OCI-LY1 (cell line): ENCODE results near the gene COL3A1.

ENCODE experiments used
- CTCF ChIP-seq: fragments of 200-600 bp; sonication (generic), shearing (Covaris generic); IDR thresholded peaks from 2 replicates; pipeline ENCODE4 v1.5.1; 2017; ENCODE audit warnings: mild to moderate bottlenecking, antibody characterized with exemption, low read length, moderate library complexity, mixed read lengths
- EZH2 ChIP-seq: fragments of 200-600 bp; sonication (generic), shearing (Covaris generic); IDR thresholded peaks from 2 replicates; pipeline ENCODE4 v1.8.0; 2017; ENCODE audit warnings: borderline replicate concordance, mixed run types, mild to moderate bottlenecking, antibody characterized with exemption, low read length, moderate library complexity, mixed read lengths

GRCh38 chr2:188969236-188969635 is 4.9 kb upstream of the COL3A1 start:
- TF ChIP-seq CTCF (no peak), EZH2 (no peak)
